Stimulated activated CD4-positive, alpha-beta T cell treated with anti-CD3 and anti-CD28 coated beads, Interleukin-1b, Interleukin-23, amount 100 ng/mL, for 4 hours (primary cell): ENCODE measurements around the gene MROH9.

Source experiments
- DNase-seq, 2 donors: peaks; one replicate each; pipeline ENCODE4 v3.0.0-alpha.2; 2020; ENCODE audit warnings: low read depth in 2 of 2

Gene MROH9

GRCh38 chr1:170967042-170967910, 31.9 kb downstream of the MROH9 start:
- no peak for DNase-seq

DNA sequence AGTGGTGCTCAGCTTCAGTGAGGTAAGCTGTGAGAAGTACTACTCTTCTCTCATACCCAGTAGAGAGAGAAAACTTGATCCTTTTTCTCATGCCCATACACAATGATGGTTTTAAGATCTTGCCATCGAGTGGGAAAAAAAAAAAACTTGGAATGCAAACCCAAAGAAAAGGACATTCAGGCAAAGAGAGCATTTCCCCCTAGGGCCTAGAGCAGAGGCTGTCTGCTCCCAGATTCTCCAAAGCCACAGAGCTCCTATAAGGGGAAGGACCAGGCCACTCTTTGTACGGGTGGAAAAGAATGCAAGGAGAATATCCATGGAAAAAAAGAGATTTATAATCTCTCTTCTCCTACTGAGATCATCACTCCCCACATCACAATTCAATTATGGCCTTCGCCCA, 34.9 kb downstream of the MROH9 start:
- no peak for DNase-seq

GRCh38 chr1:170978371-170978910, 43.1 kb downstream of the MROH9 start:
- no peak for DNase-seq

DNA sequence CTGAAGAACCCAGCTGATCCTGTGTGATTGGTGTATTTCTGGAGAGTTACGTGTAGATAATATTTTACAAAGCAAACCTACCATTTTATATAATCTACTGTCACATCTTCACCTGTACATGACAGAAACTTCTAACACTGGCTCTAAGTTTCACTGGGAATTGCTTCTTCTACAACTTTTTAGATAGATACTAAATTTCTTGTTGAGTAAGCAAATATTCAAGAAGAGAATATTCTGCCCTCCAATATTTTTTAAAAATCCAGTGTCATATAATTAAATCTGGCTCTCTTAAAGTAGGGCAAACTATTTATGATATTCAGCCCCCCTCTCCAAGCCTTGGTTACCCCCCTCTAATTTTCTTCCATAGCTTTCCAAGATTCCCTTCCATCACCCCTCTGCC, 50.1 kb downstream of the MROH9 start:
- no peak for DNase-seq

GRCh38 chr1:170986901-170987300, 51.6 kb downstream of the MROH9 start:
- DNase-seq, result no peak

- no peak for DNase-seq
Observed at GRCh38 chr1:170987424-170987823, 52.1 kb downstream of the MROH9 start.

GRCh38 chr1:170993151-170993550, 57.8 kb downstream of the MROH9 start:
- DNase-seq, result no peak

DNA sequence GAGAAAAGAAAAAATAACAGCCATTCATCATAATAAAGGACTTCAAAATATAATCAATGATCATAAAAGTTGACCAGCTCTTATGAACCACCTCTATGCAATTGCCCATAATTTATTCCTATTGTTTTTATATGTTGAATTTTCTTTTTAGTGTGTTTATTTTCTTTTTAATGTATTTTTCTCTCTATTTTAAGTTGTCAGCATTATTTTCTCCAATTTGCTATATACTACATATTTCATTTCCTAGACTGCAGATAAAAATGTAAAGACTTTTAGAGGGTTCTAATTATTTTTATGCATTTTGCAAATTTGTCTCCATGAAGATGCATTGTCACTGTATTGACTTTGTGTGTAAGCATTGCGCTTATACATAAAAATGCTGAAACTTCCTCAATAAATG, 58.4 kb downstream of the MROH9 start:
- no peak for DNase-seq

DNA sequence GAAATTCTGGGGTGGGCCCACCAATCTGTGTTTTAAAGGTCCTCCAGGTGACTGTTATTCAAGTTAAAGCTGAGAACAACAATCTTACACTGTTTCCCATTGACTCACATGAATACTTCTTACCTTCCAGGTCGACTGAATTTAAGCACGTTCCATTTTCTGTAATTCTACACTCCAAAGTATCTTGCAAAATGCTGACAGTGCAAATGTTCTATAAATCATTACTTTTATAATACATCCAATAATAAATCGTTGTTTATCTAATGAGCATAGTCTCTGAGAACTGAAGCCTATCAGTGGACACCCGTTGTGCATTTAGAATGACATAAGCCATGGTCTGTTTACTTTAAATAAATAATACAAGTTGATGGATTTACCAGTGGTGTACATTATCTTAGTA, 79.5 kb downstream of the MROH9 start:
- no peak for DNase-seq

GRCh38 chr1:171017426-171017825, 82.1 kb downstream of the MROH9 start:
- no peak for DNase-seq

DNA sequence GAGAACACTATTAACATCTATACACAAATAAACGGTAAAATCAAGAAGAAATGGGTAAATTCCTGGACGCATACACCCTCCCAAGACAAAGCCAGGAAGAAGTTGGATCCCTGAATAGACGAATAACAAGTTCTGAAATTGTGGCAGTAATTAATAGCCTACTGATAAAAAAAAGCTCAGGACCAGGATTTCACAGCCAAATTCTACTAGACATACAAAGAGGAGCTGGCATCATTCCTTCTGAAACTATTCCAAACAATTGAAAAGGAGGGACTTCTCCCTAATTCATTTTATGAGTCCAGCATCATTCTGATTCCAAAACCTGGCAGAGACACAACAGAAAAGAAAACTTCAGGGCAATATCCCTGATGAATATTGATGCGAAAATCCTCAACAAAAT, 84.6 kb downstream of the MROH9 start:
- no peak for DNase-seq

DNA sequence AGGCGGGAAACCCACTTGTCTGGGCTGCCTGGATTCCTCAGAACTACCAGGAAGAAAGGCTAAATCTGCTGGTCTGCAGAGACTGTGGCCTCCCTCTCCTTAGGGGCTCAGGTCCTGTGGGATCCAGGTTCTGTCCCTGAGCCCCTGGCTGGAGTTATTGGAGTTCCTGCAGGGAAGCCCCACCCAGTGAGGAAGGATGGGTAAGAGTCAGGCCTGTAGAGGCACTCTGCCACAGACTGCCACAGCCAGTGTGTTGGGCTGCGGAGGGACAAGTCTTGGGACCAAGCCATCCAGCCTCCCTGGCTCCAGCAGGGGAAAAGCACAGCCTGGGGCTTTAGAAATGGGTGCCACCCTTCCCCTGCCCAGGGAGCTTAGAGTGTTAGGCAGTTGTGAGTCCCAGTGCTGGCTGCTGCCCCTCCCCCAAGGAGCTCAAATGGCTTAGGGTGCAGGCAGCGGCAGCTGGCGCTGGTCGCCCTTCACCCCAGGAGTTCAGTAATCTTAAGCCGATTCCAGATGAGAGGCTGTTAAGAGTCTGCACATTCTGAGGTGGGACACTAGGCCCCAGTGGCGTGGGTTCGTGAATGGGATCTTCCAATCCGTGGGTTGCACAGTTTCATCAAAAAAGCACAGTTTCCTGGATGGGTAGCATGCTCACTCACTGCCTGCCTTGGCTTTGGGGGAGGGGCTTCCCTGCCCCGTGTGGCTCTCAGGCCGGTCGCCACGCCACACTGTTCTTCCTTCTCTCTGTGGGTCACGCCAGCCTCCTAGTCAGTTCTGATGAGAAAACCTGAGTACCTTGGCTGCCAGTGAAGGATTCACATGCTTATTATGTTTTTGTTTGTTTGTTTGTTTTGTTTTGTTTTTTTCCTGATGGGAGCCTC, 97.7 kb downstream of the MROH9 start:
- DNase-seq, result no peak

- no peak for DNase-seq
Observed at GRCh38 chr1:171037626-171038025, 102.3 kb downstream of the MROH9 start.

GRCh38 chr1:171038284-171038683, 103.0 kb downstream of the MROH9 start:
- no peak for DNase-seq

- no peak for DNase-seq
Observed at GRCh38 chr1:171048014-171048413, 112.7 kb downstream of the MROH9 start.

- no peak for DNase-seq
Observed at GRCh38 chr1:171052977-171053376, 117.6 kb downstream of the MROH9 start.

DNA sequence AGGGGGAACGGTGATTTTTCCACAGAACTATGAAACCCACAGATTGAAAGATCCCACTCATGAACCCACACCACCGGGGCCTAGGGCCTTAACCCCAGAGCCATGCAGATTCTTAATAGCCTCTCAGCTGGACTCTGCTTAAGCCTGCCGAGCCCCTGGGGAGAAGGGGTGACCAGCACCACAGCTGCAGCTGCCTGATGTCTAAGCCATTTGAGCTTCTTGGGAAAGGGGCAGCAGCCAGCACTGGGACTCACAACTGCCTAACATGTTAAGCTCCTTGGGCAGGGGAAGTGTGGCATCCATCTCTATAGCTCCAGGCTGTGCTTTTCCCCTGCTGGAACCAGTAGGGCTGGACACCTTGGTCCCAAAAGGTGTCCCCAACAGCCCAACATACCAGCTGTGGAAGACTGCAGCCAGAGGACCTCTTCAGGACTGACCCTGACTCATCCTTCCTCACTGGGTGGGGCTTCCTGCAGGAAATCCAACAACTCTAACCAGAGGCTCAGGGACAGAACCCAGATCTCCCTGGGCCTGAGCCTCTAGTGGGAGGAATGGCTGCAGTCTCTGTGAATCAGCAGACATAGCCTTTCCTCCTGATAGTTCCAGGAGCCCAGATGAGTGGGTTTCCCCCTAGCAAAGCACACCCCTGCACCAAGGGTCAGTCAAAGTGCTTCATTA, 120.8 kb downstream of the MROH9 start:
- no peak for DNase-seq

DNA sequence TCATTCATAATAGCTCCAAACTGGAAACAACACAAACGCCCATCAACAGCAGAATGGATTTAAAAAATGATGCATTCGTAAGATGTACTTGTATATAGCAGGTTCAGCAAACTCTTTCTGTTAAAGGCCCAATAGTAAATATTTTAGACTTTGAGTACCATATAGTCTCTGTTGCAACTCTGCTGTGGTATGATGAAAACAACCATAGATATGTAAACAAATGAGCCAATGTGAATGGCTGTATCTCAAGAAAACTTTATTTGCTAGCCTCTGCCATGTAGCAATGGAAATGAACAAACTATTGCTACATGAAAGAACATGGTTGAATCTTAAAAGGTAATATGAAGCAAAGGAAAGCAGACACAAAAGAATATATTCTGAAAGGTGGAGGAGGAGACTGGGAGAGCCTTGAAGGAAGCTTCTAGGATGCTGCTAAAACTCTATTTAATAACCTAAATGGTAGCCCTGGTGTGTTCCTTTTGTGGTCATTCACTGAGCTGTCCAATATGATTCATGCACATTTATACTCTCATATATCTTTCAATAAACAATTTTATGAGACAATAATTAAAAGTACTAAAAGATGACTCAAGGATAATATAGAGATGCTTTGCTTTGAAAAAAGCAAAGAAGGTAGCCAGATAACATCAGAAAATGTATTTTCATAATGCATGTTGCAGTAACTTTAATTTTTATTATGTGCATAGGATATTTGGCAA, 126.2 kb downstream of the MROH9 start:
- DNase-seq, result no peak

DNA sequence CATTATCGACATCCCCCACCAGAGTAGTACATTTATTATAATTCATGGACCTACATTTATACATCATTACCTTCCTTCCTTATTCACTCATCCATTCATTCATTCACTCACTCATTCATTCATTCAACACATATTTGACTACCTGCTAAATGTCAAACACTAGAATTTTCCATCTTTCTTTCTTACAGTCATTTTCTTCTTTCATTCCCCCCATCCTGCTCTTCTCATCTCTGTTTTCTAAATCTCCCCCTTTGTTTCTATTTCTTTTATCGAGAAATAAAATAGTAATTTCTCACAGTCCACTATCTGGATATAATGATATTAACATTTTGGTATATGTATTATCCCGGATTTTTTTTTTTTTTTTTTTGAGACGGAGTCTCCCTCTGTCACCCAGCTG, 127.6 kb downstream of the MROH9 start:
- DNase-seq, result no peak

GRCh38 chr1:171075041-171075440, 139.7 kb downstream of the MROH9 start:
- DNase-seq, result no peak

GRCh38 chr1:171081314-171081753, 146.0 kb downstream of the MROH9 start:
- DNase-seq, result no peak
